CD1c-positive myeloid dendritic cell (primary cell): ENCODE measurements around the gene ARHGEF7.

Experiments
- DNase-seq: peaks from one replicate; pipeline ENCODE4 v3.0.0-alpha.2; 2016; ENCODE audit errors: extremely low spot score

Gene ARHGEF7

GRCh38 chr13:111139452-111139851, 24.3 kb downstream of the ARHGEF7 start:
- no peak for DNase-seq

- no peak for DNase-seq
Observed at GRCh38 chr13:111139873-111140561, 24.9 kb downstream of the ARHGEF7 start.

- no peak for DNase-seq
Observed at GRCh38 chr13:111140562-111141105, 25.5 kb downstream of the ARHGEF7 start.

- DNase-seq, result no peak
Observed at GRCh38 chr13:111142472-111142871, 27.4 kb downstream of the ARHGEF7 start.

GRCh38 chr13:111143865-111144540, 28.9 kb downstream of the ARHGEF7 start:
- DNase-seq, result no peak

- DNase-seq, result no peak
Observed at GRCh38 chr13:111145071-111145470, 30.0 kb downstream of the ARHGEF7 start.

- DNase-seq, result no peak
Observed at GRCh38 chr13:111145506-111145905, 30.4 kb downstream of the ARHGEF7 start.

GRCh38 chr13:111152844-111153243, 37.7 kb downstream of the ARHGEF7 start:
- DNase-seq, result no peak

- DNase-seq, result peak; percentile 98
Observed at GRCh38 chr13:111153279-111153976, 38.3 kb downstream of the ARHGEF7 start.

GRCh38 chr13:111153977-111154332, 38.8 kb downstream of the ARHGEF7 start:
- peak; percentile 64 for DNase-seq

- DNase-seq, result no peak
Observed at GRCh38 chr13:111156421-111156820, 41.3 kb downstream of the ARHGEF7 start.

- no peak for DNase-seq
Observed at GRCh38 chr13:111158136-111158805, 43.2 kb downstream of the ARHGEF7 start.

- no peak for DNase-seq
Observed at GRCh38 chr13:111159362-111160320, 44.5 kb downstream of the ARHGEF7 start.

- no peak for DNase-seq
Observed at GRCh38 chr13:111160648-111161047, 45.5 kb downstream of the ARHGEF7 start.

GRCh38 chr13:111161601-111162600, 46.8 kb downstream of the ARHGEF7 start:
- DNase-seq, result peak; percentile 7

- DNase-seq, result no peak
Observed at GRCh38 chr13:111165241-111166010, 50.3 kb downstream of the ARHGEF7 start.

GRCh38 chr13:111166882-111167675, 52.0 kb downstream of the ARHGEF7 start:
- DNase-seq, result no peak

GRCh38 chr13:111168107-111168506, 53.0 kb downstream of the ARHGEF7 start:
- DNase-seq, result no peak
